T-helper 22 cell (primary cell): ENCODE data around the gene CENPM.

ENCODE experiments used
- DNase-seq: peaks from one replicate; pipeline ENCODE4 v3.0.0-alpha.2; 2020; ENCODE audit warnings: low read depth

CENPM gene, protein sequence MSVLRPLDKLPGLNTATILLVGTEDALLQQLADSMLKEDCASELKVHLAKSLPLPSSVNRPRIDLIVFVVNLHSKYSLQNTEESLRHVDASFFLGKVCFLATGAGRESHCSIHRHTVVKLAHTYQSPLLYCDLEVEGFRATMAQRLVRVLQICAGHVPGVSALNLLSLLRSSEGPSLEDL

DNA sequence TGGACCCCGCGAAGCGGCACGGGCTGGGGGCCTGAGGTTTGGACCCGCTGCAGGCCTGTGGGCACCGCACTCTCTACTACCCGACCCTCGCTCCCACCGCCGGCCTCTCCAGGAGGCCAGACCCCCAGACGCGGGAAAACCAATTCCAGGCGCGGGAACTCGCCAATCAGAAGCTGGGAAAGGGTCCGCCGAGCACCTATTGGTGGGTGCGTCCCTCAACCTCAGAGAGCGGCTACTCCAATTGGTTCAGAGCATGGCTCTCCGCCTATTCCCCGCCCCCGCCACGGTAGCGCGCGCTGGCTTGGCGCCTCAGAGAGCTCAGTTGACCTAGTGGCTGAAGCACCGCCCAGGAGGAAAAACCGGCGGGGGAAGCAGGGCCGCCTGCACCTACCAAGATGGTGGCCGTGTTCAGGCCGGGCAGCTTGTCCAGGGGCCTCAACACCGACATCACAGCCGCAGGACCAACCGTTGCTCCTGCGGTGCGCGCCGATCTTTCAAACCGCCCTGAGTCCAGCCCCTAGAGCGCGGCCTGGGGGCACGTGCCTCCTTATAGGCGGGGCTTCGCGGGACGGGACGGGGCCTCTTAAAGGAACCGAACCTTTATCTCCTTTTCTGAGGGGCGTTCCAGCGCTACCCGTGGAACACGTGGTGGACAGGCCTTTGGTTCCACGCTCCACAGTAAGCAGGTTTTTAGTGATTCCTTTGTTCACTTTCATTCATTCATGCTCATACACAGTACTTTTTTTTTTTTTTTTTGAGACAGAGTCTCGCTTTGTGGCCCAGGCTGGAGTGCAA is at the start of gene CENPM:
Gene CENPM (minus strand): TSS at position 524 of the 795 bp plus-strand sequence. CDS start 76 bp downstream, at position 448.
- DNase-seq, result peak; percentile 77

DNA sequence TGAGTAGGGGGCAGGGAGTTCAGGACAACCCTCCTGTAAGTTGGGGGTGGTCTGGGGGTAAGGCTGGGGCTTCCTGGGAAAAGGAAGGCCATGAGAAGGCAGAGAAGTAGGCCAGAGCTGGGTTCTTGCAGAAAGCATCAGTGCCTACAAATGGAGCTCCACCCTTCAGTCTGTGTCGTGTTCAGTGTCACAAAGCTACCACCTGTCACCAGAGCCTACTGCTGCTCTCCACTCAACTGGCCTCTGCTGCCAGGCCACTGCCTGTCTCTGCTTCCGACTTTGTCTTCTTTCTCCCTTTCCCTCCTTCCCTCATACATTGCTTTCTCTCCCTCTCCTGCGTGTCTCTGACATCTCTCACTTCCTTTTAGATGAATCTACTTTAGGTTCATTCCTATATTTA is 48.3 kb upstream of the CENPM start:
- DNase-seq, result no peak

- no peak for DNase-seq
Measured at GRCh38 chr22:41992496-41992895, 45.5 kb upstream of the CENPM start.

DNA sequence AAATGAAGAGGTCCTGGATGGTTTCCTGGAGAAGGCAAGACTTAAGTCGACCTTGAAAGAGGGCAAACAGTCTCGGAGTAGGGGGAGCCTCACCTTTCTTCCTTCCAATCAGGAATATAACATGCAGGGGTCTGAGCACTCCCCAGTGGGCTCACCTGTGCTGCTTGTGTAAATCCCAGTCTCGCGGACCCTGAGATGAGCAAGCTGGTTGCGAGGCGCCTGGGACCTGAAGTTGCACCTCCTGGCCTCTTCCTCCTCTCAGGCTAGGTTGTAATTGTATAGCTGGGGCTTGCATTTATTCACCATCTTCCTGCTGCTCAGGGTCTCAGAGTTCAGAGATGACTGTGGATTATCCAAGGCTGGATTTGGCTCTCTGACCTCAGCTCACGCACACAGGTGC is 44.2 kb upstream of the CENPM start:
- no peak for DNase-seq

DNA sequence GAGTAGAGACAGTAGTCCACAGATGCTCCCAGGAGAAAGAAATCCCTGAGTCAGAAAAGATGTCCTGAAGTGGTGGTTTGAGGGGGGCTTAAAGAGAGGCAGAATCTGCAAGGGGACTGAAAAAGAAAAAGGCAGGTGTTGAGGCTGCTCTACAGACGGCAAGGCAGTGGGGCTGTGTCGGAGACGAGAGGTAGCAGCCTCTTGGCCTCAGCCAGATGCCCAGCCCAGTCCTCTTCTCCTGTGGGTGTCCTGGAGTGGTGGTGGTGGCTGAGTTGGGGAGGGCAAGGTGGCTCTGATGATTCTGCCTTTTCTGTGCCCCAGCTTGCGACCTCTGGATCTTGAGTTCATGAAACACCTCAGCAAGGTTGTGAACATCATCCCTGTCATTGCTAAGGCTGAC is 42.3 kb upstream of the CENPM start:
- no peak for DNase-seq

GRCh38 chr22:41987276-41987675 is 40.3 kb upstream of the CENPM start:
- no peak for DNase-seq

DNA sequence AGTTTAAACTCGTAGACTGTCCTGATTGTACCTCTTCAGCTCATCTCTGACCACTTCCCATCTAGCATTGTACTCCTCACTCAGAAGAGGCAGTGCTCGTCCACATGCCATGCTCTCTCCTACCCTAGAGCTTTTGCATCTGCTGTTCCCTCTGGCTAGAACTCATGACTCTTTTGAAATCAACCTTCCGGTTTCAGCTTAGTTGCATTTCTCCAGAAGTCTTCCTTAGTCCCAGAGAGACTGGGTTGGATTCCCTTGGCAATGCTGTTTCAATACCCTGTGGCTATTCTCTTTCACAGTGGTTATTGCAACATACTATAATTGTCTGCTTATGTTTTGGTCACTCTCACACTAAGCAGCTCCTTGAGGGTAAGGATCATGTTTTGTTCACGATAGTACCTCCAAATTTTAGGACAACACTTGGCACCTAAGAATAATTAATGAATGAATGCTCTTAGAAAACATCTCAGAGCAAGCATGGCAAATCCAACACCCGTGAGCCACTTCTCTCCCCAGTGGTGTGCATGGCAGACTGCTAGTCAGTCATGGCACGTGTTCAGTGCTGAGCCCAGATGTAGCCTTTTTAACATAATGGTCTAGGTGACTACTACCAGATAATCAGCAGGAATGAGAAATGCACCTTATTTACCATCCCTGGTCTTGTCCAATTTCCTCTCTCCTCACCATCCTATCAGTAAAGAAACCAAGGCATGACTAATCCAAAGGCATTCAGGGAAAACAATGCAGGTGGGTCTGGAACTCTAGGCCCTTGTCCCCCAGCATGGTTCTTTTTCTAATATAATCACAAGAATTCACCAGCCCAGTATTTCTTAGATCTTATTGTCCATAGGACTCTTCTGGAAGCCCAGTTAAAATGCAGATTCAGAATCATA is 36.8 kb upstream of the CENPM start:
- DNase-seq, result no peak

DNA sequence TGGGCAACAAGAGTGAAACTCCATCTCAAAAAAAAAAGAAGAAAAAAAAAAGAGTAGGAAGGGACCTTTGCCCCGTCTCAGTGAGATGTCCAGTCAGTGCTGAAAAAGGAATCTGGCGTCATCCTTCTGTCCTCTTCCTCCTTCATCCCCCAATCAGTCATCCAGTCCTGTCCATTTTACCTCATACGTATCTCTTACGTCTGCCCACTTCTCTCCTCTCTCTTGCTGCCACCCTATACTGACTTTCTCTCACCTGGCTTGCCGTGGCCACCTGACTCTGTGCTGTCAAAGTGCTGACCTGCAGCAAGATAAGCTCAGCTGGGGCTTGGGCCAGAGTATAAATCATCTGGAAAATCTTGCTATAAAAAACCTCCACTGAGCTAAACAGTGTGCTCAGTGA is 35.9 kb upstream of the CENPM start:
- no peak for DNase-seq

DNA sequence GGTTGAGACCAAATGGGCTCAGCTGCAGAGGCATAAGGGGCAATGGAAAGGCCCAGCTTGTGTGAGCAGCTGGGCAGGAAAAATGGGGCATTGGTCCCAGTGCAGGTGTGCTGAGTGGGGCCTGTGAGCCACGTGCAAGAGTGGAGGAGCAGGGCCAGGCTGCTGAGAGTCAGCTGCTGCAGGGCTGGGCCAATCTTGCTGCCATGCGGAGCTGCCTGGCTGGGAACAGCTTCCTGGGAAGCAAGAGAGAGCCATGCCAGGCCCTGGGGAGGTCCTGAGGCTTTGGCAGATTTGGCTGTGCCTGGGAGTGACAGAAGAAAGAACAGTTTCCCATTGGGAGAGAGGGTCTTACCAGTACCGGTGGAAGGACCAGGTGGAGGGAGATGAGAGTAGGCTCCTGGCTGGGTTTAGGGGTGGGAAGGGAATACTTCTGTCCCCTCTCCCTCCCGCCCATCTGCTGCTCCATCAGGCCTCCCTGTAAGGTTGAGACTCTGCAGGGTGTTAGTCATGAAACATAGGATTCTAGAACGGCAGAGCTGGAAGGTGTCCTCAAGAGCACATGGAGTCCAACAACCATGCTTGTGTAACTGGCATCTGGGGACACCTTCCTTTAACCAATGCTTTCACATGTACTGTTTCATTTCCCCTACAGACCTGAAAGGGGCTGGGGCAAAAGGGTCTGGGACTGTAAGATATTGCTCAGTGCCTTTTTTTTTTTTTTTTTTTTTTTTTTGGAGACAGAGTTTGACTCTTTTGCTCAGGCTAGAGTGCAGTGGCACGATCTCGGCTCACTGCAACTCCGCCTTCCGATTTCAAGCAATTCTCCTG is 32.7 kb upstream of the CENPM start:
- DNase-seq, result no peak

DNA sequence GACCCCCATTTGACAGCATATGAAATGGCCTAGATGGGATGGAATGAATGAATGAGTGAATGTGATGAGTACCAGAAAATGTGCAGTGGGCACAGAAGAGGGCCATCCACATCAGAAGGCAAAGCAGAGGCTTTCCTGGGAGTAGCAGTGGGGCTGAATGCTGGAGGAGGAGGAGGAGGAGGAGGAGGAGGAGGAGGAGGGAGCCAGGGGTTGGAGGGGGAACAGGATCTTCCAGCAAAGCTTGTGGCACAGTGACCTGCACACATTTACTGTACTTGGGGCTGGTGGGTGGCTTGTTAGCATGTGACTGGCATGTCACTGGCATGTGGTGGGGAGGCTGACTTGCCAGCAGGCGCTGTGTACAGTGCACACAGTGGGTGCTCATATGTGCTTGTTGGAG is 31.8 kb upstream of the CENPM start:
- DNase-seq, result no peak

DNA sequence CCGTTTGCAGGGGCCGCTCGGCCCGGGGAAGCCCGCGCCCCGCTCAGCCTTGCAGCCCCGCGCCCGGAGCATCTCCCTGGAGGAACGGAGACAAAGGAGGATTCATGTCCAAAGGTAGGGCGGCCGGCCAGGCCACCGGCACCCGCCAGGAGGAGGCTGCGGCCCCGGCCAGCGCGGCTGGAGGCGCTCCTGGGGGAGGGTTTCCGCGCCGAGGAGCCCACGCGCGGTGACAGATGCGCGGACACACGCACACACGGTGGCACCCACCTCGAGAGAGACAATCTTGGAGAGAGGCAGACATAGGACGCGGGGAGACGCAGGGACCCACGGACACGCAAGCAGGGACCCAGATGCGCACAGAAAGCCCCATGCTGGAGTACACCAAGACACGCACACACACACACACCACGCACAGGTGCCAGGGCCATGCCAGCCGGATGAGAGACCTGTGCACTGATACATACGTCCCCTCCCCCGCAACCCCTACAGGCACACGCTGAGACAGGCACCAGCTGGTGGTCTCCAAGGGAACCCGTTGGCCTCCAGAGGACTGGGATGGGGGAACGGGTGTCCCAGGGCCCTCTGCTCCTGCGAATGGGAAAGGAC is 30.1 kb upstream of the CENPM start:
- DNase-seq, result no peak

GRCh38 chr22:41976070-41976901 is 29.3 kb upstream of the CENPM start:
- peak; percentile 17 for DNase-seq

GRCh38 chr22:41975299-41976069 is 28.5 kb upstream of the CENPM start:
- DNase-seq, result no peak

- no peak for DNase-seq
Measured at GRCh38 chr22:41974691-41975290, 27.8 kb upstream of the CENPM start.

DNA sequence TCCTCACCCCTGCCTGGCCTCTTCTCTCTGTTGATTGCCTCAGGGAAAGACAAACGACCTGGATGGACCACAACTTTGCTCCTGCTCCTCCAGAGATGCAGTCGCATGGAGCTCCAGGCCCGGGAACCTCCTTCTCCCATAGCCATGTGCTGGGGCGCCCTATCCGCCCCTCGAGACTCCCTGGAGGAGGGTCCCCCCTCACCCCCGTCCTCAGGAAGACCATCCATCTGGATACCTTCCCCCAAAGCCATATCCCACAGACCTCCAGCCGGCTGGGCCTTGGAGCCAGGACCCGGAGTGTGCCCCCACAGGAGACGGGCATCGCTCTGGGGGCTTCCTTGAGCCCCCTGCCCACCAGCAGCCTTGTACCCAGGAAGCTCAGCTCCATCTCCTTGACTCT is 24.5 kb upstream of the CENPM start:
- no peak for DNase-seq

DNA sequence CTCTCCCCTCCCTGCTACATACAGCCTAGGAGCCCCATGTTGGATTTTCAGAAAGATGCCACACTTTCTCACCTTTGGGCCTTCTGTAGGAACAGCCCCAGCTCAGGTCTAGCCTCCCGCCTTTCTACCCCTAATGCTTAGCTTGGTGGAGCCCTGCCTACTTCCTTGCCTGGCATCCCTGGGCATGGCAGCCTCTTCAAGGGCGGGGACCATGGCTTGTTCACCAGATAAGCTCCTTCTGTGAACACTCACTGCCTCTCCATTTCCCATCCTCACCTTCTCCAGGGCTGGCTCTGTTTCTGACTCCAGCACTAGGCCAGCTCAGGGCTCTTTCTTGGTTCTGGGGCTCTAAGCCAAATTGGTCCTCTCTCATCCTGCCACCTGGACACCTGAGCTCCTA is 23.6 kb upstream of the CENPM start:
- no peak for DNase-seq

GRCh38 chr22:41969110-41969646 is 22.2 kb upstream of the CENPM start, which contains the start of gene SEPTIN3:
Gene SEPTIN3, plus strand, starts transcription at chr22:41969443. Its CDS starts 2,050 bp downstream, at chr22:41971493.
- DNase-seq, result no peak

DNA sequence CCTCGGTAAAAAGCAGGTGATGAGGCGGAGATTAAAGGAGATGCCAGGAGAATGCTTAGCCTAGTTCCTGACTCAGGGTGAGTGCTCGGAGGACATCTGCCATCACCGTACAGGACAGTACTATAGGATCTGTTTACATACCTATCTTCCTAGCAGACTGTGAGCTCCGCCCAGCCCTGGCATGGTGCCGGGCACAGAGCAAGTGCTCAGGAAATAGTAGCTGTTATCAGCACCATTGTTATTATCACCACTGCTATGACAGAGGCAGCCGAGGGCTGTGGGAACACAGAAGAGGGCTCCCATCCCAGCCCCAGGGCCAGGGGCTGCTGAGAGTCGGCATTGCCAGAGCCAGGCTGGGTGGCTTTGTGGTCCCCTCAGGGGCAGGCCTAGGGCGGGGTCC is 21.6 kb upstream of the CENPM start:
- no peak for DNase-seq
